OCI-LY1 (cell line): ENCODE data around the gene SYCP2L.
"Not testable (repeated sequence)": the region's sequence is repeated elsewhere in the genome, so short reads cannot be mapped to it uniquely, and the experiment has no call there.

Source experiments
- H2AFZ ChIP-seq: fragments of 200-600 bp; sonication (generic), shearing (Covaris generic); 2 replicates; pipeline ENCODE4 v1.6.0; 2014; ENCODE audit warnings: antibody characterized with exemption, mild to moderate bottlenecking, low read length
- H3F3A ChIP-seq: fragments of 200-600 bp; sonication (generic), shearing (Covaris generic); 2 replicates; pipeline ENCODE4 v1.6.0; 2014; ENCODE audit warnings: mild to moderate bottlenecking, antibody characterized with exemption, low read length, moderate library complexity; ENCODE audit not compliant: insufficient read depth
- H3K27ac ChIP-seq: fragments of 200-600 bp; sonication (generic); 2 replicates; pipeline ENCODE4 v1.5.1; 2014; ENCODE audit warnings: low read length, mixed run types, mild to moderate bottlenecking, low read depth; ENCODE audit not compliant: poor library complexity, severe bottlenecking
- H3K27me3 ChIP-seq: fragments of 200-600 bp; sonication (generic); 2 replicates; pipeline ENCODE4 v1.6.0; 2014; ENCODE audit warnings: antibody characterized with exemption, mild to moderate bottlenecking, low read length, moderate library complexity; ENCODE audit not compliant: insufficient read depth
- H3K36me3 ChIP-seq: fragments of 200-600 bp; sonication (generic); 2 replicates; pipeline ENCODE4 v1.6.1; 2014; ENCODE audit warnings: mild to moderate bottlenecking, antibody characterized with exemption, low read length, moderate library complexity, mixed read lengths; ENCODE audit not compliant: insufficient read depth
- H3K4me1 ChIP-seq: fragments of 200-600 bp; sonication (generic); 2 replicates; pipeline ENCODE4 v1.5.1; 2014; ENCODE audit warnings: mild to moderate bottlenecking, low read length, moderate library complexity; ENCODE audit not compliant: insufficient read depth, severe bottlenecking
- H3K4me2 ChIP-seq: fragments of 200-600 bp; sonication (generic), shearing (Covaris generic); 2 replicates; pipeline ENCODE4 v1.6.1; 2014; ENCODE audit warnings: low read length
- H3K4me3 ChIP-seq: fragments of 200-600 bp; sonication (generic); 2 replicates; pipeline ENCODE4 v1.5.1; 2014; ENCODE audit warnings: low read length, low read depth, mild to moderate bottlenecking, mixed read lengths; ENCODE audit not compliant: poor library complexity, severe bottlenecking
- H3K79me2 ChIP-seq: fragments of 200-600 bp; shearing (Covaris generic); 2 replicates; pipeline ENCODE4 v1.6.1; 2016; ENCODE audit warnings: mixed run types, low read length, mixed read lengths; ENCODE audit not compliant: insufficient read depth
- H3K9ac ChIP-seq: fragments of 200-600 bp; sonication (generic), shearing (Covaris generic); 2 replicates; pipeline ENCODE4 v1.6.1; 2014; ENCODE audit warnings: mild to moderate bottlenecking, low read length, mixed read lengths
- H3K9me2 ChIP-seq: fragments of 200-600 bp; sonication (generic), shearing (Covaris generic); 2 replicates; pipeline ENCODE4 v1.6.1; 2014; ENCODE audit warnings: low read depth, mild to moderate bottlenecking, low read length, mixed read lengths
- H3K9me3 ChIP-seq: fragments of 200-600 bp; shearing (Covaris generic); 2 replicates; pipeline ENCODE4 v1.6.1; 2014; ENCODE audit warnings: low read length, mixed read lengths
- H4K20me1 ChIP-seq: fragments of 200-600 bp; sonication (generic), shearing (Covaris generic); 2 replicates; pipeline ENCODE4 v1.6.0; 2016; ENCODE audit warnings: mild to moderate bottlenecking, low read length; ENCODE audit not compliant: insufficient read depth
- EZH2 ChIP-seq: fragments of 200-600 bp; sonication (generic), shearing (Covaris generic); IDR thresholded peaks from 2 replicates; pipeline ENCODE4 v1.8.0; 2017; ENCODE audit warnings: borderline replicate concordance, mixed run types, mild to moderate bottlenecking, antibody characterized with exemption, low read length, moderate library complexity, mixed read lengths
- TF ChIP-seq, protein P1 (sequence below): fragments of 200-600 bp; sonication (generic), shearing (Covaris generic); IDR thresholded peaks from 2 replicates; pipeline ENCODE4 v1.5.1; 2017; ENCODE audit warnings: mild to moderate bottlenecking, antibody characterized with exemption, low read length, moderate library complexity, mixed read lengths

The SYCP2L gene

DNA sequence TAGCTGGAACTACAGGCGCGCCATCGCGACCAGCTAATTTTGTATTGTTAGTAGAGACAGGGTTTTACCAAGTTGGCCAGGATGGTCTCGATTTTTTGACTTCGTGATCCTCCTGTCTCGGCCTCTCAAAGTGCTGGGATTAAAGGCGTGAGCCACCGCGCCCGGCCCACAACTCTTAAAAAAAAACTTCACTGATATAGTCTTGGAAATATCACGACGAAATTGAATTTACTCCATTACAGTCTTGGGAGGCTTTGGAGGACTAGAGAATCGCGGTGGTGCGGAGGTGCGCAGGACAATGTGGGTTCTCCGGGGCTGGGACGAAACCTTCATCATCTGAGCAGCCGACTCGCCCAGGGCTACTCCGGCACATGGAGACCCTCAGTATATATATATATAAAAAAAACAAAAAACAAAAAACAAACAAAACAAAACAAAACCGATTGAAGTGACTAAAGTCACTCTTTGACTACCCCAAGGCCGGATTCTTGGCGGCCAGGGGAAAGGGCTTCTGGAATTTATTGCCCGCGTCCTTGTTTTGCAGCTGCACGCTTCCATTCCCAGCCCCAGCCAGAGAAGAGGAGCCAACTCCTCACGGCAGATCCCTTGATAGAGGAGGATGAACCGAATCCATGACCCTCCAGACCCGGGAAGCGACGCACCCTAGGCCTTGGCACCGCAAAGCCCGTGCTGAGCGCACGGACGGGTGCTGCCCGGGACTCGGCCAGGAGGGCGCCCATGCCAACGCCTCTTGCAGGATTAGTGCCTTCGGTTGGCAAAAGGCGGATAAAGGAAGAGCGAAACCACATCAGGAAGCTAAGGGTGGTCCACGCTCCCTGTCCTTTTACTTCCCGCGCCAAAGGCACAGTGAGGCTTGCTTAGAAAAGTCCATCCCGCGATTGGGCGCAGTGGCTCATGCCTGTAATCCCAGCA lies 3.3 kb upstream of the SYCP2L start:
- H3K27me3 ChIP-seq: peaks cover 4% of the 10 kb centered on the region; the same call in 1 of the 2 replicates

DNA sequence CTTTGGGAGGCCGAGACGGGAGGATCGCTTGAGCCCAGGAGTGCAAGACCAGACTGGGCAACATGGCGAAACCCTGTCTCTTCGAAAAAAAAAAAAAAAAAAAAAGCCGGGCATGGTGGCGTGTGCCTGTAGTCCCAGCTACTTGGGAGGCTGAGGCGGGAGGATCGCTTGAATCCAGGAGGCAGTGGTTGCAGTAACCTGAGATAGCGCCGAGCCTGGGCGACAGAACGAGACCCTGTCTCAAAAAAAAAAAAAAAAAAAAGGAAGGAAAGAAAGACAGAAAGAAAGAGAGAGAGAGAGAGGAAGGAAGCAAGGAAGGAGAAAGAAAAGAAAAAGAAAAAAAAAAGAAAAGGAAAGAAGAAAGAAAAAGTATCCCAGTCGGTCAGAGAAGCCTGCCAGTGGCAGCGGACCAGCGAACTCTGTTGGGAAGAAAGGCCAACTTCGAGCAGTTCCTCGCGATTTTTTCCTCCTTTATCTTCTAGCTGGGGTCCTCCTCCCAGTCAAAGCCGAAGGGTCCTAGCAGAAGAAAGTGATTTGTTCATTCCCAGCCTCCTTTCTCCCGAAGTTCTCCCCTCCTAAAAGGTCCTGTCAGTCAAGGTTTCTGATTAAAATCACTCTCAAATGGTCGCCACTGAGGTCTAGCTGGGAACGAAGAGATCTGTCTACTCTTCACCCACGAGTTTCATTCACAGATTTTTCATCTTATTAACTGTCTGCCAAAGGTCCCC lies 2.4 kb upstream of the SYCP2L start:
- H3K9me2 ChIP-seq: no peaks in the 10 kb centered on the region
- no peaks in the 10 kb centered on the region; the same call in 1 of the 2 replicates for H3K36me3 ChIP-seq
- no peak overlapping the region for H3K4me2 ChIP-seq
- peaks cover 3% of the 10 kb centered on the region for H3K4me1 ChIP-seq
- peaks cover 4% of the 10 kb centered on the region; the same call in 1 of the 2 replicates for H3K27me3 ChIP-seq
- no peaks in the 10 kb centered on the region for H3K9me3 ChIP-seq
- H3K79me2 ChIP-seq: no peaks in the 10 kb centered on the region
- no peak overlapping the region for H3K27ac ChIP-seq
- no peak overlapping the region for H2AFZ ChIP-seq
- H4K20me1 ChIP-seq: no peaks in the 10 kb centered on the region
- H3K4me3 ChIP-seq: no peak overlapping the region
- no peak overlapping the region for H3K9ac ChIP-seq
- no peaks in the 10 kb centered on the region for H3F3A ChIP-seq
- no peak for TF ChIP-seq EZH2
- TF ChIP-seq, protein P1, sequence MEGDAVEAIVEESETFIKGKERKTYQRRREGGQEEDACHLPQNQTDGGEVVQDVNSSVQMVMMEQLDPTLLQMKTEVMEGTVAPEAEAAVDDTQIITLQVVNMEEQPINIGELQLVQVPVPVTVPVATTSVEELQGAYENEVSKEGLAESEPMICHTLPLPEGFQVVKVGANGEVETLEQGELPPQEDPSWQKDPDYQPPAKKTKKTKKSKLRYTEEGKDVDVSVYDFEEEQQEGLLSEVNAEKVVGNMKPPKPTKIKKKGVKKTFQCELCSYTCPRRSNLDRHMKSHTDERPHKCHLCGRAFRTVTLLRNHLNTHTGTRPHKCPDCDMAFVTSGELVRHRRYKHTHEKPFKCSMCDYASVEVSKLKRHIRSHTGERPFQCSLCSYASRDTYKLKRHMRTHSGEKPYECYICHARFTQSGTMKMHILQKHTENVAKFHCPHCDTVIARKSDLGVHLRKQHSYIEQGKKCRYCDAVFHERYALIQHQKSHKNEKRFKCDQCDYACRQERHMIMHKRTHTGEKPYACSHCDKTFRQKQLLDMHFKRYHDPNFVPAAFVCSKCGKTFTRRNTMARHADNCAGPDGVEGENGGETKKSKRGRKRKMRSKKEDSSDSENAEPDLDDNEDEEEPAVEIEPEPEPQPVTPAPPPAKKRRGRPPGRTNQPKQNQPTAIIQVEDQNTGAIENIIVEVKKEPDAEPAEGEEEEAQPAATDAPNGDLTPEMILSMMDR: no peak

More for the DNA sequence above, 3.3 kb upstream of the SYCP2L start:
- Histone ChIP-seq H3F3A (no peaks in the 10 kb centered on the region), H3K36me3 (no peaks in the 10 kb centered on the region; the same call in 1 of the 2 replicates), H2AFZ (no peak overlapping the region), H3K4me1 (no peaks in the 10 kb centered on the region), H3K4me3 (no peak overlapping the region), H3K27ac (no peak overlapping the region), H3K79me2 (no peaks in the 10 kb centered on the region), H3K9me2 (no peaks in the 10 kb centered on the region), H3K9me3 (no peaks in the 10 kb centered on the region), H3K9ac (no peak overlapping the region), H4K20me1 (no peaks in the 10 kb centered on the region), H3K4me2 (no peak overlapping the region)
- TF ChIP-seq, protein P1: no peak
- TF ChIP-seq EZH2: no peak

DNA sequence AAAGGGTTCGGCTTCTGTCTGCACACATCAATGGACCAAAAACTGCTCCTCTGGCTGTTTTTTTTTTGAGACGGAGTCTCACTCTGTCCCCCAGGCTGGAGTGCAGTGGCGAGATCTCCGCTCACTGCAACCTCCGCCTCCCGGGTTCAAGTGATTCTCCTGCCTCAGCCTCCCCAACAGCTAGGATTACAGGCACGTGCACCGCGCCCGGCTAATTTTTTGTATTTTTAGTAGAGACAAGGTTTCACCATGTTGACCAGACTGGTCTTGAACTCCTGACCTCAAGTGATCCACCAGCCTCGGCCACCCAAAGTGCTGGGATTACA lies 524 bp upstream of the SYCP2L start:
- not testable (repeated sequence) for H3K9me3 ChIP-seq, H3K4me1 ChIP-seq, H4K20me1 ChIP-seq, H3K9ac ChIP-seq, H3K27ac ChIP-seq, H3K4me3 ChIP-seq, H3K36me3 ChIP-seq, H3K27me3 ChIP-seq, H3K9me2 ChIP-seq, H2AFZ ChIP-seq, H3K79me2 ChIP-seq, H3F3A ChIP-seq
- H3K4me2 ChIP-seq: peak overlapping the region; percentile 21; the same call in 1 of the 2 replicates
